Right lobe of liver (tissue), 4 donors: ENCODE results near the gene GRK6.

ENCODE experiments used
- CTCF ChIP-seq, 4 donors: fragments of 200-600 bp in 3 of 4; fragments of 450-650 bp in 1 of 4; IDR thresholded peaks; one replicate each; pipeline versions ENCODE4 v1.5.1 to v1.8.0; 2016 to 2022; ENCODE audit warnings: antibody characterized with exemption in 4 of 4, mild to moderate bottlenecking in 2 of 4
- POLR2A ChIP-seq: fragments of 450-650 bp; IDR thresholded peaks from one replicate; pipeline ENCODE4 v1.6.1; 2017; ENCODE audit warnings: antibody characterized with exemption, mild to moderate bottlenecking
- donor health status: DM: no; HTN: no; CAD: no.
- donor health status: DM: no; HTN: no; CAD: no.
- donor health status: DM: no; HTN: yes; CAD: no.

DNA sequence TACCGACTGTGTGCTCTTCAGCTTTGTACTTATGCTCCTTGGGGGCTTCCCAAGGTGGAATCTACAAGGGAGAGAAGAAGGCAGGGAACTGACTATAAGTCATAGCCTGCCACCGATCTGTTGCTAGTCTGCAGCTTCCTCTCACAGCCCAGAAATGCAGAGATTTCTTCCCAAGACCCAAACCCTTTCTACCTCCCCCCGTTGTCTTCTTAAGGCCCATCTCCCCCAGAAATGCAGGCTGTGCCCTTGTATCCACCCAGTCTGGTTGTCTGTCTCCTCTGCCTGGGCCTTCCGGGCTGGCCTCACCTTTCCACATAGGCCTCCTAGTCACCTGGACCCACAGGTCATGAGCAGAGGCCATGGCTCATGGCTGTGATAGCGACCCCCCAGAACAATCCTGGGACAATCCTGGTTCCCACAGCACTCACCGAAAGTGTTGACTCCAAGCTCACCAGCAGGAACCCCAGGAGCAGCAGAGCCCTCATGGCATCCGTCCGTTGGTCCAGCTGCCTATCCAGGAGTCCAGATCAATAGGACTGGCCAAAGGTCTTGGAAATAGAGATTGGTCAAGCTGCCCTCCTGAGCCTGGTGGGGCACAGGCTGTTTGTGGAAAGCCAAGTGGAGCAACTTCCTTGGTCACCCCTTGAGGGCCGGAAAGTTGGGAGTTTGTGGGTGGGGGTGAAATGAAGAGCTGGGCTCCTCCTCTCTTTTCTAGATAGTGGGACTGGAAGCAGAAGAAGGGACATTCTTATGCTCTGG lies 17.3 kb upstream of the GRK6 start, which contains the start of gene F12:
- TF ChIP-seq POLR2A, result peak; percentile 61
- no peak for TF ChIP-seq CTCF (IDR thresholded peaks at IDR 0.05)
